Measurements from ENCODE around the gene PTGES2.

PTGES2 gene

GRCh38 chr9:128106181-128106939 is 21.2 kb downstream of the PTGES2 start:
- H3K27ac ChIP-seq, result no peak overlapping the region
- TF ChIP-seq ZFX (IDR thresholded peaks at IDR 0.05), result no peak
- no peak for TF ChIP-seq CTCF (conservative IDR thresholded peaks at IDR 0.05)

DNA sequence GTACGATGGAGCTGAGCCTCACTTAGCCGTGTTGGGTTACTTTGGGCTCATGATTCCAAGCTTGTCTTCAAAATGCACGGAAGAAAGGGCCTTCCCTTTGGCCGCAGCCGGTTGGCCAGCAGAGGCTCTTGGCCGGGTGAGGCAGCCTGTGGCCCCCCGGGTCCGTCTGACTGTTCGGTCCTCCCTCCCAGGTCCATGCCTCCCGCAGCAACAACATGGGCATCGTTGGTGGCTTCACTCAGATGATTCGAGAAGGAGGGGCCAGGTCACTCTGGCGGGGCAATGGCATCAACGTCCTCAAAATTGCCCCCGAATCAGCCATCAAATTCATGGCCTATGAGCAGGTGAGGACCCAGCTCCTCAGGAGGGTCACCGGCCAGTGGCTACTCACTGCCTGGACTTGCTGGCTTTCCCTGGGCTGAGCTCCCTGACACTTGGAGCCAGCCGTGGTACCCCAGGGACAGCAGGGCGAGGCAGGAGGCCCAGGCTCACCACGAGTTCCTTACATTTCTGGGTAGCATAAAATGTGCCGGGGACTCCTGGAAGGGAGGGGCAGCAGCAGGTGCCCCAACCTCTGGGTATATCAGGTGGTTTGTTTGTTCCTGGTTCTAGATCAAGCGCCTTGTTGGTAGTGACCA is 21.9 kb downstream of the PTGES2 start:
- H3K27ac ChIP-seq, result no peak overlapping the region
- TF ChIP-seq ZFX (IDR thresholded peaks at IDR 0.05), result no peak
- TF ChIP-seq CTCF (conservative IDR thresholded peaks at IDR 0.05), result no peak

DNA sequence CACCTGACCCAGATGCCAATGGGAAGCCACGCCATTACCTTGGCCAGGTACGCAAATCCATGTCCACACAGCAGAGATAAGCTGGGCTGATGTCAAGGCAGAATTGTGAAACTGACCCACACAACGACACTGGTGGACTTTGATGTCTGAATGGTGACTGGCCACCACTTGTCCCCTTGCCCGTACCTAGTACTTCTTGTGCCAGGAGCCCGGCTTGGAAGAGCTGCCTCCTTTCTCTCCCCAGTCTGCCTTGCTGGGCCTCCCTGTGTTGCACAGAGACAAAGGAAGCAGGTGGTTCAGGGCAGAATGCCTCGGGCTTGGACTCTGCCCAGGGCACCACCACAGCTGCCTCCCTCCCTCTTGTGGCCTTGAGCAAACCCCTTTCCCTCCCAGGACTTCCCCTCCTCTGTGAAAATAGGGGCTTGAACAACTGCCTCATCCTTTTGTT is 23.3 kb downstream of the PTGES2 start:
- no peak overlapping the region for H3K27ac ChIP-seq
- TF ChIP-seq CTCF (conservative IDR thresholded peaks at IDR 0.05) (no peak), ZFX (IDR thresholded peaks at IDR 0.05) (no peak)

DNA sequence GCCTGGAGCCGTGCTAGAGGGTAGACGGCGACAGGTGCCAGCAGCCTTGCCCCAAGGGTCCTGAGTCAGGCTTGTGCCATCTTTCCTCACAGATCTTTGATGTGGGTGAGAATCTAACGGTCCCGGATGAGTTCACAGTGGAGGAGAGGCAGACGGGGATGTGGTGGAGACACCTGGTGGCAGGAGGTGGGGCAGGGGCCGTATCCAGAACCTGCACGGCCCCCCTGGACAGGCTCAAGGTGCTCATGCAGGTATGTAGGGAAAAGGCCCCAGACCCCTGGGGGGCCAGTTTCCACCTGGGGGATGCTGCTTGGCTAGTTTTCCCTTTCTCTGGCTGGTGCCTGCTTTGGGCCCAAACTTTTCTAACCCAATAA is 24.0 kb downstream of the PTGES2 start:
- peak overlapping the region; percentile 57 for H3K27ac ChIP-seq
- TF ChIP-seq CTCF (conservative IDR thresholded peaks at IDR 0.05), result no peak
- no peak for TF ChIP-seq ZFX (IDR thresholded peaks at IDR 0.05)

DNA sequence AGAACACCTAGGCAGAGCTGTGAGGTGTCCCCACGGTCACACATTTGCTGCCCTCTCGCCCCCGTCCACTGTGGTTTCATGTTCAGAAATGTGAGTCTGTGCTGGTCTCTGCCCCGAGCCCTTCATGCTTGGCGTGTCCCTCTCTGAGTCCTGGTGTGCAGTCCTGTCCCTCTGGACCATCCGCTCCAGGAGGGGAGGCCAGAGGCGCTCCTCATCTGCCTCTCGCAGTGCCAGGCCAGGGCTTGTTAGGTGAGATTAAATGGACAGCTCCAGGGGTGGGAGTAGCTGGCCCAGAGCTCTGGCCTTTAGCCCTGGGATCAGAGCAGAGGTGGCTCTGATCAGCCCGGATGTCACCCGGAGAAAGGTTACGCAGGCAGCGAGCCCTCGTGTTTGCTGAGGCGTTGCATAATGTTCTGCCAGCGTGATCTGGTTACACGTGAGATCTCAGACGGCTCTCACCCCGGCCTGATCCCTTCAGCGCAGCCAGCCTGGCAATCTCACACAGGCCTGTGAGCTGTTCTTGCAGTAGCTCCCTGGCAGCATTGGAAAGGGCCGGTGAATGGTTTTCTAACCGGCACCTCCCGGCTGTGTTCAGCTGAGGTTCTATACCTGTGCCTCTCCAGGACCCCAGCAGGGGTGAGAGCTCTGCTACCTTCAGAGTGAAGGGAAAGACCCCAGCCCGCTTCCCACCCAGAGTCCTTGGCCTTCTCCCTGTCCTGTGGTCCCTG is 24.5 kb downstream of the PTGES2 start:
- TF ChIP-seq ZFX (IDR thresholded peaks at IDR 0.05), result no peak
- no peak for TF ChIP-seq CTCF (conservative IDR thresholded peaks at IDR 0.05)
- H3K27ac ChIP-seq, result peak overlapping the region; percentile 57

DNA sequence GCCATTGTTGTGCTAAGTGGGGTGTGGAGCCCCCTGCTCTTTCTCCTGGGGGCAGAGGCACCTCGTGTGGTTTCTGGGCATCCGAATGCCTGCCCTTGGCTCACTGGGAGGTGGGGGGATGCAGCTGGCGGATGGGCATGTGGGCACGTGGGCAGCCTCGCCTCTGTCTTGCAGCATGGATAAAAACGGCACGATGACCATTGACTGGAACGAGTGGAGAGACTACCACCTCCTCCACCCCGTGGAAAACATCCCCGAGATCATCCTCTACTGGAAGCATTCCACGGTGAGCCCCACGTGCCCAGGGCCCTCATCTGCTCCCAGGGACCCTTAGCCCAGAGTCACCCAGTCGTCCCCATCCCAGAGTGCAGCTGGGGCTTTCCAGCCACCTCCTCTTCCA is 25.3 kb downstream of the PTGES2 start:
- TF ChIP-seq CTCF (conservative IDR thresholded peaks at IDR 0.05), result no peak
- peak overlapping the region; percentile 57 for H3K27ac ChIP-seq

GRCh38 chr9:128101690-128102089 is 25.8 kb downstream of the PTGES2 start:
- peak overlapping the region; percentile 57; the same call in 1 of the 2 replicates for H3K27ac ChIP-seq
- no peak for TF ChIP-seq CTCF (conservative IDR thresholded peaks at IDR 0.05)
- no peak for TF ChIP-seq ZFX (IDR thresholded peaks at IDR 0.05)
